Smooth muscle cell (in vitro differentiated cells): Measurements from ENCODE around the gene REEP1. TPM values are rescaled to one million over a fixed set of nuclear protein-coding genes. Genes with fewer than 3 reads are reported as not detected.
A peak's percentile ranks its signal among the peaks of the same experiment; 100 is the strongest.

Experiments
- DNase-seq: peaks from one replicate; lab custom pipeline; 2025; ENCODE audit not compliant: unreplicated experiment; lab: John Stamatoyannopoulos, UW
- H2AFZ ChIP-seq: fragments of 200-600 bp; sonication (generic); 2 replicates; pipeline ENCODE4 v1.6.0; 2016; ENCODE audit warnings: antibody characterized with exemption, low read depth, mild to moderate bottlenecking
- H3F3A ChIP-seq: fragments of 200-600 bp; sonication (generic); 2 replicates; pipeline ENCODE4 v1.6.0; 2017; ENCODE audit warnings: antibody characterized with exemption, low read depth
- H3K27ac ChIP-seq: fragments of 200-600 bp; sonication (generic); 2 replicates; pipeline ENCODE4 v1.5.1; 2016; ENCODE audit warnings: low read depth, mild to moderate bottlenecking
- H3K27me3 ChIP-seq: fragments of 200-600 bp; sonication (generic); 2 replicates; pipeline ENCODE4 v1.6.1; 2016; ENCODE audit warnings: low read depth, mild to moderate bottlenecking
- H3K36me3 ChIP-seq: fragments of 200-600 bp; sonication (generic); 2 replicates; pipeline ENCODE4 v1.5.1; 2016; ENCODE audit warnings: low read depth
- H3K4me1 ChIP-seq: fragments of 200-600 bp; sonication (generic); 2 replicates; pipeline ENCODE4 v1.5.1; 2016; ENCODE audit warnings: low read depth
- H3K4me2 ChIP-seq: fragments of 200-600 bp; sonication (generic); 2 replicates; pipeline ENCODE4 v1.6.0; 2016; ENCODE audit warnings: mild to moderate bottlenecking
- H3K4me3 ChIP-seq: fragments of 200-600 bp; sonication (generic); 2 replicates; pipeline ENCODE4 v1.5.1; 2016; ENCODE audit warnings: mild to moderate bottlenecking
- H3K79me2 ChIP-seq: fragments of 200-600 bp; sonication (generic); 2 replicates; pipeline ENCODE4 v1.6.0; 2016; ENCODE audit warnings: low read depth, mild to moderate bottlenecking
- H3K9ac ChIP-seq: fragments of 200-600 bp; sonication (generic); 2 replicates; pipeline ENCODE4 v1.6.0; 2016; ENCODE audit warnings: low read depth
- H3K9me3 ChIP-seq: fragments of 200-600 bp; sonication (generic); replicated peaks from 2 replicates; pipeline ENCODE4 v1.5.1; 2016; ENCODE audit warnings: low read depth
- H4K20me1 ChIP-seq: fragments of 200-600 bp; sonication (generic); 2 replicates; pipeline ENCODE4 v1.6.0; 2016; ENCODE audit warnings: low read depth
- CTCF ChIP-seq: fragments of 200-600 bp; sonication (generic); IDR thresholded peaks from 2 replicates; pipeline ENCODE4 v1.5.1; 2017; ENCODE audit warnings: borderline replicate concordance, mild to moderate bottlenecking, antibody characterized with exemption; ENCODE audit not compliant: insufficient read depth, poor library complexity, severe bottlenecking
- whole genome bisulfite sequencing: methylation state at CpG from one replicate; pipeline ENCODE4 v1.1.7; 2016; ENCODE audit warnings: low lambda C conversion rate; 5-methylcytosine and 5-hydroxymethylcytosine counted together
- polyA plus RNA-seq: library from polyadenylated mRNA; unstranded; fragments of >200 nt; fragmentation: Nextera tagmentation; extraction: Ambion mirVana; gene quantifications from 2 replicates; pipeline ENCODE4 v1.2.1, GENCODE V29; 2016
- total RNA-seq: library from RNA; depleted of rRNA; stranded (reverse); fragments of >200 nt; gene quantifications from 2 replicates; pipeline ENCODE4 v1.2.3, GENCODE V29; 2014

Gene REEP1
- total and polyA plus RNA-seq, 2 experiments from 2014 or later: not detected

GRCh38 chr2:86335865-86336674 is 1.4 kb downstream of the REEP1 start:
- no peaks in the 10 kb centered on the region for H3K9me3 ChIP-seq
- no peaks in the 10 kb centered on the region for H3K36me3 ChIP-seq
- TF ChIP-seq CTCF: no peak
- 52% methylated on average over 15 of the region's 15 CpGs for WGBS
- H3F3A ChIP-seq: no peaks in the 10 kb centered on the region
- H3K4me3 ChIP-seq: peak overlapping the region; percentile 55
- no peaks in the 10 kb centered on the region for H3K79me2 ChIP-seq
- no peaks in the 10 kb centered on the region for H3K4me1 ChIP-seq
- H3K4me2 ChIP-seq: peak overlapping the region; percentile 93
- no peak for DNase-seq
- no peak overlapping the region for H2AFZ ChIP-seq
- peaks cover 82% of the 10 kb centered on the region for H3K27me3 ChIP-seq
- no peaks in the 10 kb centered on the region for H4K20me1 ChIP-seq
- no peak overlapping the region for H3K27ac ChIP-seq
- no peak overlapping the region for H3K9ac ChIP-seq

GRCh38 chr2:86333378-86333777 is 4.0 kb downstream of the REEP1 start:
- no peak overlapping the region for H3K4me2 ChIP-seq
- no peak overlapping the region for H3K4me3 ChIP-seq
- H3K4me1 ChIP-seq: no peaks in the 10 kb centered on the region
- H3K27me3 ChIP-seq: peaks cover 64% of the 10 kb centered on the region
- no peaks in the 10 kb centered on the region for H3K36me3 ChIP-seq
- no peaks in the 10 kb centered on the region for H3F3A ChIP-seq
- no peak overlapping the region for H2AFZ ChIP-seq
- TF ChIP-seq CTCF: no peak
- H3K79me2 ChIP-seq: no peaks in the 10 kb centered on the region
- no peaks in the 10 kb centered on the region for H4K20me1 ChIP-seq
- WGBS: 66% methylated on average over 2 of the region's 2 CpGs
- H3K9me3 ChIP-seq: no peaks in the 10 kb centered on the region
- no peak overlapping the region for H3K27ac ChIP-seq
- no peak overlapping the region for H3K9ac ChIP-seq
- no peak for DNase-seq

- Histone ChIP-seq H2AFZ (no peak overlapping the region), H3K79me2 (no peaks in the 10 kb centered on the region), H3K36me3 (no peaks in the 10 kb centered on the region), H3K9me3 (no peaks in the 10 kb centered on the region), H3K27ac (no peak overlapping the region), H3K4me1 (no peaks in the 10 kb centered on the region), H4K20me1 (no peaks in the 10 kb centered on the region), H3K9ac (no peak overlapping the region), H3F3A (no peaks in the 10 kb centered on the region), H3K27me3 (peaks cover 56% of the 10 kb centered on the region), H3K4me2 (no peak overlapping the region), H3K4me3 (no peak overlapping the region)
- DNase-seq: no peak
- TF ChIP-seq CTCF: no peak
- 68% methylated on average over 1 of the region's 1 CpG for WGBS
Observed at GRCh38 chr2:86332654-86333053, 4.8 kb downstream of the REEP1 start.

GRCh38 chr2:86331384-86331783 is 6.0 kb downstream of the REEP1 start:
- DNase-seq: no peak
- H3K9ac ChIP-seq: no peak overlapping the region
- WGBS: 83% methylated on average over 3 of the region's 3 CpGs
- no peaks in the 10 kb centered on the region for H3K36me3 ChIP-seq
- H3K4me3 ChIP-seq: no peak overlapping the region
- no peak overlapping the region for H2AFZ ChIP-seq
- no peaks in the 10 kb centered on the region for H4K20me1 ChIP-seq
- peaks cover 46% of the 10 kb centered on the region for H3K27me3 ChIP-seq
- no peaks in the 10 kb centered on the region for H3K79me2 ChIP-seq
- H3K4me2 ChIP-seq: no peak overlapping the region
- H3K9me3 ChIP-seq: no peaks in the 10 kb centered on the region
- TF ChIP-seq CTCF: no peak
- no peak overlapping the region for H3K27ac ChIP-seq
- no peaks in the 10 kb centered on the region for H3F3A ChIP-seq
- no peaks in the 10 kb centered on the region for H3K4me1 ChIP-seq
